DMS53 treated with DMSO at 0.1 percent for 48 hours (cell line): ENCODE results near the gene SAMSN1.
"Not testable (repeated sequence)": the region's sequence is repeated elsewhere in the genome, so short reads cannot be mapped to it uniquely, and the experiment has no call there.

Source experiments
- DNase-seq: peaks from one replicate; lab custom pipeline; 2025; ENCODE audit not compliant: unreplicated experiment; lab: John Stamatoyannopoulos, UW

The SAMSN1 gene

GRCh38 chr21:14531757-14532316 is 14.3 kb downstream of the SAMSN1 start:
- no peak for DNase-seq

DNA sequence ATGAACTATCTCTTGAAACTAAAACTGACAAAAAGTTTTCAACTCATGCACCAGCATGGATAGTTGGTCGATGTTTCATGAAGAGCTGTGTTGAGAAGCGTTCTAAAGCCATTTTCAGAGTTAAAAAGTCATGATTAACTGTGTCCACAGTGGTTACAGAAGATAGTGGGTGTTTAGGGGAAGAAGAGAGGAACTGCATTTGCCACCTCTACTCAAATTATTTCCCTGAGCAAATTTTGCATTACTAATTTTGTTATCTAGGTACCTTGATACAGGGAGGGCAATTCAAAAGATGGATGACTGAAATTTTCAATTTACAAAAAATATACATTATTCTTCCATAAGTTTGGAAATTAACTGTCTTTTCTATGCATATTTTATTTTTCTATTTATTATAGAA is 15.5 kb downstream of the SAMSN1 start:
- DNase-seq, result no peak

DNA sequence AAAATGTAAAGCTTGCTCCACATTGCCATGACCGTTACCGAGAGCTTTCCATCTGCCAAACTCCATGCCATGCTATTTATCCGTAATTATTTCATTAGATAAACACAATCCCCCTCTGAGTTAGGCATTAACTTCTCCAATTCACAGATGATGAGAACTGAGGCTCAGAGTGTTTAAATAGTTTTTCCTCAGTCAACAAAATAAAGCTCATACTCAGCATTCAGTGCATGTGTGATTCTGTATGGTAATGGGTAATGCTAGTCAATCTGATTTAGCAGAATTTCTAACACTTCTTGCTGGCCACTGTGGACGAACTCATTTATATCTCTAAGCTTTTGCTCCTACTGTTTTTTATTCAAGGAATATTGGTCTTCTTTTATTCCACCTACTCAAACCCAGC is 17.3 kb downstream of the SAMSN1 start:
- no peak for DNase-seq

GRCh38 chr21:14527696-14528652 is 18.1 kb downstream of the SAMSN1 start:
- DNase-seq, result no peak

DNA sequence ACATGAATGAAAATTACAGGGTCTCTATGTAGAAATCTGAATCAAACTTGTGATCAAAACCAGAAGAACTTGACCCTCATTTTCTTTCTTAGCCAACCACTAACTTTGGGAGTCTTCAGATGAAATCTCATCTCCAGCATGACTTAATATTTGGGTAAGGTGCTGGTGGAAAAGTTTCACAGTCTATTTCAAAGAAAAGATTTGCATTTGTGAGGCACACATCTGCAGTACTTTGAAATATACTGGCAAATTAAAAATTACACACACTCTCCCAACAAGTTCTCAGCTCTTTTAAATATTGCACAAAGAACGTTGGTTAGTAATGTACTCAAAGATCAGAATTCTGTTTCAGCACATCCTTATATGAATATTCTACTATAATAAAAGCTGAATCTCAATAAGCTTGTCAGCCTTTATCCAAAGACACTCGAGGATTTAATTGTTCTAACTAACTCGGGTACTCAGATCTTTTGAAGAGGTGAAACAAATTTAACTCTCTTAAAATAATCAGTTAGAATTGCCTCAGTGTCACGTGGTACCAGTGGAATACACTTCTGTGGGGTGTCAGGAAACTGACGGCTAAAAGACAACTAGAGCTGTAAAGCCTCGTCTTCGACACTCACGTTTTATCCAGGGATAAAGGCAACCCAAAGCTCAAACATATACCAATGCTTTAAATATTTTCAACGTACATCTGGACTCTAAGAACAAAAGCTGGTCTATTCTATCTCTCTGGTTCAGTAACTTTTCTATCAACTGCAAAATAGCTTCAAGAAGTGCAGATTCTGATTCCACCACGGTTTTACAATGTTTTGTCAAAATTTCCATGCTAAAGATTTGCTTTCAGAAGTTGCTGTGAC is 19.0 kb downstream of the SAMSN1 start:
- DNase-seq, result no peak

- no peak for DNase-seq
Observed at GRCh38 chr21:14526199-14526598, 19.9 kb downstream of the SAMSN1 start.

DNA sequence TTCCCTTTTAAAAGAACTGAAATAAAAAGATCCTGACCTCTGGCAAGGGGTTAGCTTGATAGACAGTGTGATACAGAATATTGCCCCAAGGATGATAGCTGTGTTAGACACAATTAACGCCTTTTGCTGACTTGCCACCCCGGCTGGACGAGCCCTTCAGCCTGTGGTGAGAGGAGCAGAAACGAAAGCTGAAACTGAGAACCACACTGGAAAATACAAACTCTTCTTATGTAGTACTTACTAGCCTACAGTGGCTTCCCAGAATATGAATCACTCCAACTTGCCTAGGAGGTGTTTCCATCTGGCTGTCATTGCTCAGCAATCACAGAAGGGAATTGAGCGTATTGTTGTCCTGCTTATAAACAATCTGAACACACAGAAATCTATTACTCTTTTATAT is 22.9 kb downstream of the SAMSN1 start:
- DNase-seq, result no peak

- DNase-seq, result no peak
Observed at GRCh38 chr21:14522736-14523135, 23.4 kb downstream of the SAMSN1 start.

DNA sequence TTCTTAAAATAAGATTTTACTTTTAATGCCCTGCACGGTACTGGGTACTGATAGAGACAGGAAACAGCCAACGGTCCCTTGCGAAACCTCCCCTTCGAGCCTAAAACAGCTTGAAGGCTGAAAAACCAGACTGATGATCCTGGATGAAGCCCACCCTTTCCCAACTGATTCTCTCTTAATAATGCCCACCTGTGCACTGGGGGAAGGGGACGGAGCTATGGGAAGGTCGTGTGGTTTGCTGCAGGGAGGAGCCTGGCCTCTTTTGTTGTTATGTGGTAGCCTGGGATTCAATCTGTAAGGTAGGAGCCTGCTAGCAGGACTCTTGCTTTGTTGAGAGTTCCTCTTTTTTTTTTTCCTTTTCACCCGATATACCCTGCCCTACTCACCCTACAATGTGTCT is 25.6 kb downstream of the SAMSN1 start:
- DNase-seq, result no peak

DNA sequence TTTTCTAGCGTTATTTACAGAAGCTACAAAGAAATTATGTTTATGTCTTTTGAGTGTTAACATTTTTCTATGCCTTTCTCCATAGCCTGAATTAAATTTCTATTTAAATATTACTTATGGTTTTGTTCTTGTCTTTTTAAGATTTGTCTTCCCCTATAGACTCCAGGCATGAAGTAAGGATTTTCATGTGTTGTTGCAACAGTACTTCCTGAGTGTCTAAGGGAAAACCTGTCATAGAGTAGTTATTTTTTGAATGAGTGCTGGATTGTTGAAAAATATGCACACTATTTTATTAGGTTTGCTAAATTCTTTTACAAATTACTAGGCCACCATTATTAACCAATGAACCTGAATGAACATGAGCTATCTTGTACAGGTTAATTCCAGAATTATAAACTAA is 27.1 kb downstream of the SAMSN1 start:
- no peak for DNase-seq

DNA sequence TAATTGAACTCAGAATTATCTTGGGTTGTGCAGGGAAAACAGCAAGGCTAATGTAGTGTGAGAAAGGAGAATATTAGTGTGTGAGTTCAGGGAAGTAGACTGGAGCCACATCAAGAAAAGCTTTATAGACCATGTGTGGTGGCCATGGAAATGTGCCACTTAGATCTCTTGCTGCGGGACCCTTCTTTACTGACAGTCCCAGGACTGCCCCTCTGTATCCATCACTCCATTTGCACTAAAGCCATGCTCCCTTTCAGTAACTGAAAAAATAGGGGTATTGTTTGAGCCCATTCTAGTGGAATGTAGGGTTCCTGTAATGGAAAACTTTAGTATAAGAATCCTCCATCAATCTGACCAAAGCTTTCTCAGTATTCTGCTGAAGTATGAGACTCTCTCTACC is 32.3 kb downstream of the SAMSN1 start:
- no peak for DNase-seq

DNA sequence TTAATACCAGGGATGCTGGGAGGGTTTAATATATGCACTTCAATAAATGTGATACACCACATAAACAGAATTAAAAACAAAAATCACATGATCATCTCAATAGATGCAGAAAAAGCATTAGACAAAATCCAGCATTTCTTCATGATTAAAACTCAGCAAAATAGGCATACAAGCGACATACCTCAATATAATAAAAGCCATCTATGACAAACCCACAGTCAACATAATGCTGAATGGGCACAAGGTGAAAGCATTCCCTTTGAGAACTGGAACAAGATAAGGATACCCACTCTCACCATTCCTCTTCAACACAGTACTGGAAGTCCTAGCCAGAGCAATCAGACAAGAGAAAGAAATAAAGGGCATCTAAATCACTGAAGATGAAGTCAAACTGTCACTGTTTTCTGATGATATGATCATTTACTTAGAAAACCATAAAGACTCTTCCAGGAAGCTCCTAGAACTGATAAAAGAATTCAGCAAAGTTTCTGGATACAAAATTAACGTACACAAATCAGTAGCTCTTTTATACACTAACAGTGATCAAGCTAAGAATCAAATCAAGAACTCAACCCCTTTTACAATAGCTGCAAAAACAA is 39.2 kb downstream of the SAMSN1 start:
- DNase-seq, result not testable (repeated sequence)

- DNase-seq, result no peak
Observed at GRCh38 chr21:14500873-14501272, 45.2 kb downstream of the SAMSN1 start.

- DNase-seq, result no peak
Observed at GRCh38 chr21:14499316-14499715, 46.8 kb downstream of the SAMSN1 start.

DNA sequence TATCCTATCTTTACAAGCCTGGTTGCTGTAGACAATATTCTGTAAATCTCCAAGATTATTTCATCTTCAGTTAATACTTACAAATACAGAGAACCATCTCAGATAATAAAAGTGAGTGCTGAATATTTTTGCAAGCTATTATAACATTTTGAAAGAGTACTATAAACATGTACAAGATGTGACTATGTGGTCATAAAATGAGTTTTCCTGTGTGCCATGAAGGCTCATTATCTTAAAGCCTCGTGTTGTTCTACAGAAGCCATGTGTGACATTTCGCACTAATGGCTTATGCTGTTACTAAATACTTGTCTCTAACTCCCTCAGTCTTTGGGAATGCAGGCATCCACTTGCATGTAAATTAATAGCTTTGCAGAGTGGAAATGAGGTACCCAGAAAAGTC is 48.3 kb downstream of the SAMSN1 start:
- no peak for DNase-seq

GRCh38 chr21:14495075-14495474 is 51.0 kb downstream of the SAMSN1 start:
- DNase-seq, result no peak

DNA sequence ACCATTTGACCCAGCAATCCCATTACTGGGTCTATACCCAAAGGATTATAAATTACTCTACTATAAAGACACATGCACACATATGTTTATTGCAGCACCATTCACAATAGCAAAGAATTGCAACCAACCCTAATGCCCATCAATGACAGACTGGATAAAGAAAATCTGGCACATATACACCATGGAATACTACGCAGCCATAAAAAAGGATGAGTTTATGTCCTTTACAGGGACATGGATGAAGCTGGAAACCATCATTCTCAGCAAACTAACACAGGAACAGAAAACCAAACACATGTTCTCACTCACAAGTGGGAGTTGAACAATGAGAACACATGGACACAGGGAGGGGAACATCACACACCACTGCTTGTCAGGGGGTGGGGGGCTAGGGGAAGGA is 51.9 kb downstream of the SAMSN1 start:
- DNase-seq, result not testable (repeated sequence)

GRCh38 chr21:14493731-14494130 is 52.4 kb downstream of the SAMSN1 start:
- no peak for DNase-seq

DNA sequence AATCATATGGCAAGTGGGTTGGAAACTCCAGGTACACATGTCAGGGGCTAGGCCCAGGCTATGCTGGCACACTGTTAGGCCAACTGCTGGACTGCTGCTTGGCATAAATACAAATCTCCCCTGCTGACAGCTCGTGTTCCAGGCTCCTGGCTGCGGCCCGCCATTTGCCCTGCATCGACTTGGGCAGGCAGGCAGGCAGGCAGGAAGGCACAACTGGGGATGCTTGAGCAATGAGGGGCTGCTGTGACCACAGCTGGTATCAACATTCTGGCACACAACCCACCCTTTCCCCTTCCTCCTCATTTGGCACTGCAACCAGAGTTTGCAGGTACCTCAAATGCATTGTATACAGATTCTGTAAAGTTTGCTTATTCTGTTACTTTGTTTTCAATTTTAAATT is 53.2 kb downstream of the SAMSN1 start:
- DNase-seq, result no peak

GRCh38 chr21:14491269-14491681 is 54.8 kb downstream of the SAMSN1 start:
- no peak for DNase-seq

- no peak for DNase-seq
Observed at GRCh38 chr21:14488672-14489204, 57.4 kb downstream of the SAMSN1 start.
